ENCODE data around the gene MDM2. TPM values are rescaled to one million over a fixed set of nuclear protein-coding genes. Genes with fewer than 3 reads are reported as not detected.

Gene MDM2
- total RNA-seq, 1 experiment from 2014 or later = 159 TPM

DNA sequence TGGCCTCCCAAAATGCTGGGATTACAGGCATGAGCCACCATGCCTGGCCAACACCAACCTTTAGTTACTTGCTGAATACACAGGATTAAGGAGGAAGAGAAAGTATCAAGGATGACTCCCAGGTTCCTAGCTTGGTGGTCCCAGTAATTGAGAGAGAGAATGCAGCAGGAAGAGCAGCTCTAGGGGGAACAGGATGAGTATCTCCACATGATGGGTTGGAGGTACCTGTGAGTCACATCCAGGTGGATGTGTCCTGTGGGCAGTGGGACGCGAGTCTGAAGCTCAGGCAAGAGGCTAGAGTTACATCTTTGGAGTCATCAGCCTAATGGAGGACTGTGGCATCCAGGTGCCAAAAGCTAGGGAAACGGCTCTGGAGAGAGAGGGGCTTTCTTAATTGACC is 47.1 kb downstream of the MDM2 start:
- H4K5ac ChIP-seq (ENCODE audit: insufficient read length, low read depth, low read length) = no peak overlapping the region
- H3K14ac ChIP-seq (ENCODE audit: insufficient read depth, low read length) = no peak overlapping the region
- no peak overlapping the region for H3K56ac ChIP-seq (ENCODE audit: insufficient read length, low read depth, low read length)
- peaks cover 4% of the 10 kb centered on the region; the same call in 1 of the 2 replicates for H3K27me3 Mint-ChIP-seq (ENCODE audit: low read depth)
- no peaks in the 10 kb centered on the region for H3K79me2 ChIP-seq (ENCODE audit: insufficient read depth, low read length)
- H2BK15ac ChIP-seq (ENCODE audit: low read depth, low read length) = no peak overlapping the region
- H3K4me1 Mint-ChIP-seq = no peaks in the 10 kb centered on the region
- H2AFZ ChIP-seq (ENCODE audit: low read length) = no peak overlapping the region
- H3K9ac ChIP-seq (ENCODE audit: extremely low read depth, insufficient read length, low read length) = no peak overlapping the region
- H3K9me3 Mint-ChIP-seq = no peaks in the 10 kb centered on the region
- no peaks in the 10 kb centered on the region for H3K27me3 ChIP-seq (ENCODE audit: insufficient read depth, low read length)
- no peak overlapping the region for H2AK5ac ChIP-seq (ENCODE audit: insufficient read length, low read length)
- no peak overlapping the region for H4K91ac ChIP-seq (ENCODE audit: insufficient read length, low read depth, low read length)
- H2BK5ac ChIP-seq (ENCODE audit: insufficient read length, low read length) = no peak overlapping the region
- no peaks in the 10 kb centered on the region for H3K36me3 Mint-ChIP-seq (ENCODE audit: insufficient read depth in 1 of 3, low read depth in 3 of 3)
- no peak overlapping the region for H3K27ac ChIP-seq (ENCODE audit: insufficient read length, low read depth, low read length)
- no peak overlapping the region for H2BK12ac ChIP-seq (ENCODE audit: insufficient read length, low read depth, low read length)
- H3K27ac Mint-ChIP-seq = no peak overlapping the region
- no peaks in the 10 kb centered on the region for H3K4me1 ChIP-seq (ENCODE audit: insufficient read depth, low read length)
- no peaks in the 10 kb centered on the region for H3K9me3 ChIP-seq (ENCODE audit: control insufficient read depth, low read depth, low read length)
- no peak overlapping the region for H3T11ph ChIP-seq (ENCODE audit: low read length)
- no peak overlapping the region for H3K4me3 Mint-ChIP-seq
- H3K23ac ChIP-seq (ENCODE audit: insufficient read length, low read depth, low read length) = no peak overlapping the region
- DNase-seq = no peak
- no peaks in the 10 kb centered on the region for H3K79me1 ChIP-seq (ENCODE audit: insufficient read depth, low read depth, low read length, poor library complexity, severe bottlenecking)
- no peak overlapping the region for H2BK120ac ChIP-seq (ENCODE audit: low read depth, low read length, poor library complexity, severe bottlenecking)
- H3K18ac ChIP-seq (ENCODE audit: insufficient read length, low read depth, low read length) = no peak overlapping the region
- H4K8ac ChIP-seq (replicated peaks; ENCODE audit: insufficient read length, low read depth, low read length) = no peak overlapping the region
- no peaks in the 10 kb centered on the region for H4K20me1 ChIP-seq (ENCODE audit: control insufficient read depth, insufficient read depth, insufficient read length)
- no peak overlapping the region for H3K4ac ChIP-seq (ENCODE audit: low read depth, low read length)
- no CpG with 5 or more reads among the region's 3 CpGs for WGBS (ENCODE audit: extremely low coverage, insufficient read length, low lambda C conversion rate)
- no peaks in the 10 kb centered on the region for H3K23me2 ChIP-seq (ENCODE audit: insufficient read length, low read depth, low read length, poor library complexity, severe bottlenecking)
- TF ChIP-seq, protein P1, sequence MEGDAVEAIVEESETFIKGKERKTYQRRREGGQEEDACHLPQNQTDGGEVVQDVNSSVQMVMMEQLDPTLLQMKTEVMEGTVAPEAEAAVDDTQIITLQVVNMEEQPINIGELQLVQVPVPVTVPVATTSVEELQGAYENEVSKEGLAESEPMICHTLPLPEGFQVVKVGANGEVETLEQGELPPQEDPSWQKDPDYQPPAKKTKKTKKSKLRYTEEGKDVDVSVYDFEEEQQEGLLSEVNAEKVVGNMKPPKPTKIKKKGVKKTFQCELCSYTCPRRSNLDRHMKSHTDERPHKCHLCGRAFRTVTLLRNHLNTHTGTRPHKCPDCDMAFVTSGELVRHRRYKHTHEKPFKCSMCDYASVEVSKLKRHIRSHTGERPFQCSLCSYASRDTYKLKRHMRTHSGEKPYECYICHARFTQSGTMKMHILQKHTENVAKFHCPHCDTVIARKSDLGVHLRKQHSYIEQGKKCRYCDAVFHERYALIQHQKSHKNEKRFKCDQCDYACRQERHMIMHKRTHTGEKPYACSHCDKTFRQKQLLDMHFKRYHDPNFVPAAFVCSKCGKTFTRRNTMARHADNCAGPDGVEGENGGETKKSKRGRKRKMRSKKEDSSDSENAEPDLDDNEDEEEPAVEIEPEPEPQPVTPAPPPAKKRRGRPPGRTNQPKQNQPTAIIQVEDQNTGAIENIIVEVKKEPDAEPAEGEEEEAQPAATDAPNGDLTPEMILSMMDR (conservative IDR thresholded peaks at IDR 0.05) = no peak
- no peak overlapping the region for H3K4me2 ChIP-seq (ENCODE audit: insufficient read depth, insufficient read length, low read length)
- H2BK20ac ChIP-seq (ENCODE audit: low read depth, low read length, poor library complexity, severe bottlenecking) = no peak overlapping the region
